K562 (cell line): ENCODE measurements around the gene WFDC2. TPM values are rescaled to one million over a fixed set of nuclear protein-coding genes. Genes with fewer than 3 reads are reported as not detected.

Experiments used
- ASH1L ChIP-seq: fragments of 450-650 bp; IDR thresholded peaks from 2 replicates; pipeline ENCODE4 v1.6.1; 2018; ENCODE audit warnings: borderline replicate concordance, mild to moderate bottlenecking, low read depth; ENCODE audit not compliant: partially characterized antibody
- BCLAF1 ChIP-seq, 2 experiments: fragments of 450-650 bp in 1 of 2; IDR thresholded peaks; 2 replicates each; pipeline ENCODE4 v1.6.1; 2011 to 2017; ENCODE audit warnings: low read depth in 2 of 2, antibody characterized with exemption in 1 of 2, borderline replicate concordance in 1 of 2, low read length in 1 of 2, mild to moderate bottlenecking in 1 of 2, mixed read lengths in 1 of 2; ENCODE audit not compliant: control insufficient read depth in 1 of 2
- BCOR ChIP-seq: fragments of 450-650 bp; IDR thresholded peaks from 2 replicates; pipeline ENCODE4 v1.6.1; 2016
- CEBPG ChIP-seq, 3 experiments: fragments of 200-800 bp in 1 of 3; sonication (Bioruptor generic) in 1 of 3; sonication (generic) in 1 of 3; formaldehyde crosslinking in 1 of 3; IDR thresholded peaks in 2 of 3; conservative IDR thresholded peaks in 1 of 3; 2 replicates each; pipeline versions ENCODE4 v1.6.1 to v1.8.0; 2016 to 2022; ENCODE audit warnings: missing compliant biosample characterization in 2 of 3, missing genetic modification characterization in 2 of 3, mild to moderate bottlenecking in 1 of 3, missing genetic modification reagents in 1 of 3
- JUNB ChIP-seq: fragments of 450-650 bp; formaldehyde crosslinking; conservative IDR thresholded peaks from 2 replicates; pipeline ENCODE4 v1.4.0; 2020; ENCODE audit warnings: mild to moderate bottlenecking
- MCM5 ChIP-seq: fragments of 450-650 bp; IDR thresholded peaks from 2 replicates; pipeline ENCODE4 v1.6.1; 2016; ENCODE audit warnings: low read depth
- MIER1 ChIP-seq: fragments of 450-650 bp; IDR thresholded peaks from 2 replicates; pipeline ENCODE4 v1.6.1; 2016; ENCODE audit warnings: antibody characterized with exemption, mild to moderate bottlenecking, low read depth
- NFE2L1 ChIP-seq: fragments of 450-650 bp; IDR thresholded peaks from 2 replicates; pipeline ENCODE4 v1.6.1; 2016; ENCODE audit warnings: missing genetic modification characterization, low read depth, mild to moderate bottlenecking, missing compliant biosample characterization, moderate library complexity, borderline replicate concordance
- NR3C1 ChIP-seq: sonication (generic); formaldehyde crosslinking; IDR thresholded peaks from 2 replicates; pipeline ENCODE4 v1.8.1; 2022; ENCODE audit warnings: missing genetic modification reagents
- POLR2H ChIP-seq: IDR thresholded peaks from 2 replicates; pipeline ENCODE4 v1.6.1; 2016; ENCODE audit warnings: missing genetic modification characterization, low read depth, mild to moderate bottlenecking, control low read depth, missing compliant biosample characterization, moderate library complexity
- TAL1 ChIP-seq: fragments of 450-650 bp; IDR thresholded peaks from 2 replicates; pipeline ENCODE4 v1.6.1; 2016; ENCODE audit warnings: mild to moderate bottlenecking
- ZBTB11 ChIP-seq, 3 experiments: fragments of 200-800 bp in 1 of 3; fragments of 250-450 bp in 1 of 3; fragments of 450-650 bp in 1 of 3; sonication (Bioruptor Pico) in 1 of 3; sonication (Bioruptor generic) in 1 of 3; formaldehyde crosslinking in 1 of 3; IDR thresholded peaks; 2 replicates each; pipeline versions ENCODE4 v1.6.1 to v1.8.0; 2016 to 2022; ENCODE audit warnings: mild to moderate bottlenecking in 2 of 3, missing genetic modification characterization in 2 of 3, missing compliant biosample characterization in 1 of 3, moderate library complexity in 1 of 3
- ZBTB43 ChIP-seq: sonication (generic); formaldehyde crosslinking; IDR thresholded peaks from 2 replicates; pipeline ENCODE4 v1.8.0; 2023; ENCODE audit warnings: mild to moderate bottlenecking, missing genetic modification reagents
- ZFPM2 ChIP-seq: fragments of 250-450 bp; sonication (Bioruptor Pico); IDR thresholded peaks from 2 replicates; pipeline ENCODE4 v1.5.1; 2022; ENCODE audit warnings: mild to moderate bottlenecking
- ZNF140 ChIP-seq: fragments of 250-450 bp; sonication (Bioruptor Pico); IDR thresholded peaks from 2 replicates; pipeline ENCODE4 v1.8.0; 2021; ENCODE audit warnings: moderate library complexity, mild to moderate bottlenecking, inconsistent platforms
- ZNF224 ChIP-seq: sonication (generic); formaldehyde crosslinking; IDR thresholded peaks from 2 replicates; pipeline ENCODE4 v1.8.0; 2022; ENCODE audit warnings: mild to moderate bottlenecking, missing genetic modification reagents
- ZNF3 ChIP-seq: fragments of 250-450 bp; sonication (Bioruptor Pico); IDR thresholded peaks from 2 replicates; pipeline ENCODE4 v1.5.0; 2021; ENCODE audit warnings: mild to moderate bottlenecking, moderate library complexity
- ZNF311 ChIP-seq: fragments of 250-450 bp; sonication (Bioruptor Pico); IDR thresholded peaks from 2 replicates; pipeline ENCODE4 v1.4.0; 2020; ENCODE audit warnings: mild to moderate bottlenecking, moderate library complexity
- ZNF696 ChIP-seq: fragments of 250-450 bp; sonication (Bioruptor Pico); conservative IDR thresholded peaks from 2 replicates; pipeline ENCODE4 v1.4.0; 2020; ENCODE audit warnings: mild to moderate bottlenecking, moderate library complexity
- polyA plus RNA-seq, 8 experiments: library from polyadenylated mRNA; depleted of rRNA in 4 of 8; stranded (reverse) in 5 of 8; unstranded in 3 of 8; fragments of >200 nt; fragmentation: Nextera tagmentation in 2 of 8; fragmentation: Illumina TruSeq in 1 of 8; extraction: Ambion mirVana in 2 of 8; extraction: Trizol in 1 of 8; gene quantifications; 2 replicates each; pipeline versions ENCODE4 v1.2.1 to v1.2.3, GENCODE V29; 2011 to 2014; ENCODE audit warnings: inconsistent platforms in 1 of 8, missing spikeins in 1 of 8
- total RNA-seq, 7 experiments: library from RNA; depleted of rRNA in 6 of 7; stranded (reverse); fragments of >200 nt in 6 of 7; fragmentation: Illumina TruSeq in 2 of 7; extraction: Trizol in 2 of 7; gene quantifications; 2 replicates each; pipeline versions ENCODE4 v1.2.1 to v1.2.3, GENCODE V29; 2011 to 2021; ENCODE audit warnings: low replicate concordance in 1 of 7

The WFDC2 gene
- total and polyA plus RNA-seq, 9 of the 15 experiments (the other 6 are each of a cell fraction or from before 2014, with no cell fraction given): not detected

- TF ChIP-seq BCLAF1 (IDR thresholded peaks at IDR 0.05; ENCODE audit: borderline replicate concordance in 1 of 2, control insufficient read depth in 1 of 2, low read depth in 2 of 2, low read length in 1 of 2): no peak
- no peak for TF ChIP-seq ZBTB43 (CRISPR knock-in tag)
- no peak for TF ChIP-seq ZNF140
- no peak for TF ChIP-seq ZBTB11 (CRISPR knock-in tag; IDR thresholded peaks at IDR 0.05)
- TF ChIP-seq NR3C1 (CRISPR knock-in tag): no peak
- TF ChIP-seq ZNF696 (CRISPR knock-in tag): no peak
- TF ChIP-seq CEBPG (CRISPR knock-in tag; IDR thresholded peaks at IDR 0.05): peak; percentile 62
- TF ChIP-seq CEBPG (tag; conservative IDR thresholded peaks at IDR 0.05 in 1 of 2, IDR thresholded peaks at IDR 0.05 in 1 of 2): peak; percentile 11 to 44; a peak in 1 of 4 replicates
- TF ChIP-seq ZNF311 (CRISPR knock-in tag): no peak
- no peak for TF ChIP-seq MCM5
- no peak for TF ChIP-seq ASH1L
- TF ChIP-seq BCOR: no peak
- no peak for TF ChIP-seq MIER1
- no peak for TF ChIP-seq ZNF3 (CRISPR knock-in tag)
- TF ChIP-seq POLR2H (tag): no peak
- no peak for TF ChIP-seq NFE2L1 (tag)
- no peak for TF ChIP-seq ZNF224 (CRISPR knock-in tag)
- no peak for TF ChIP-seq JUNB
- TF ChIP-seq ZFPM2: no peak
- peak; percentile 62 for TF ChIP-seq TAL1
These were observed 42.1 kb upstream of the WFDC2 start (continued) for GRCh38 chr20:45427236-45428149.
